MM.1S (cell line): ENCODE results near the gene STK32B.

Experiments
- EZH2 ChIP-seq: fragments of 300-600 bp; sonication (generic); optimal IDR thresholded peaks from 2 replicates; pipeline ENCODE3; 2017; ENCODE audit warnings: low read depth, mild to moderate bottlenecking, antibody characterized with exemption, low read length, mixed read lengths
- EZH2phosphoT487 ChIP-seq: fragments of 300-600 bp; sonication (generic); IDR thresholded peaks from 2 replicates; pipeline ENCODE4 v1.6.1; 2018; ENCODE audit warnings: antibody characterized with exemption, low read length
- TF ChIP-seq, protein P1 (sequence below): fragments of 300-600 bp; sonication (generic); IDR thresholded peaks from 2 replicates; pipeline ENCODE4 v1.5.1; 2016; ENCODE audit warnings: antibody characterized with exemption, low read length, mixed read lengths

DNA sequence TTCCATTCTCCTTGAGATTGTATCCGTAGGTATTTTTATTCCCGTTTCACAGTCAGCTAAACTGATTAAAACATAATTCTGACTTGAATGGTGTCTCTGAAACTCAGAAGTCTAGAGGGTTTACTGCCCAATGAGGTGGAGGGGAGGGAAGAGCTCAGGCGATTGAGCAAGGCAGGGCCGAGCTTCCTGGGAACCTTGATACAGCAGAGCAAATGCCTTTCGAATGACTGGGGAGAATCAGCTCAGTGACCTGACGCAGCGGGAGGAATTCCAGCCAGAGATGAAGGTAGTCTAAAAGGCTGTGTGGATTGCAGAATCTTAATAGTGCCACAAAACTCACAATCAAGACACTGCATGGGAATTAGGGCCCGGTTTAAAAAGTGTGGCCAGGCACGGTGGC lies 423.5 kb downstream of the STK32B start:
- TF ChIP-seq, protein P1, sequence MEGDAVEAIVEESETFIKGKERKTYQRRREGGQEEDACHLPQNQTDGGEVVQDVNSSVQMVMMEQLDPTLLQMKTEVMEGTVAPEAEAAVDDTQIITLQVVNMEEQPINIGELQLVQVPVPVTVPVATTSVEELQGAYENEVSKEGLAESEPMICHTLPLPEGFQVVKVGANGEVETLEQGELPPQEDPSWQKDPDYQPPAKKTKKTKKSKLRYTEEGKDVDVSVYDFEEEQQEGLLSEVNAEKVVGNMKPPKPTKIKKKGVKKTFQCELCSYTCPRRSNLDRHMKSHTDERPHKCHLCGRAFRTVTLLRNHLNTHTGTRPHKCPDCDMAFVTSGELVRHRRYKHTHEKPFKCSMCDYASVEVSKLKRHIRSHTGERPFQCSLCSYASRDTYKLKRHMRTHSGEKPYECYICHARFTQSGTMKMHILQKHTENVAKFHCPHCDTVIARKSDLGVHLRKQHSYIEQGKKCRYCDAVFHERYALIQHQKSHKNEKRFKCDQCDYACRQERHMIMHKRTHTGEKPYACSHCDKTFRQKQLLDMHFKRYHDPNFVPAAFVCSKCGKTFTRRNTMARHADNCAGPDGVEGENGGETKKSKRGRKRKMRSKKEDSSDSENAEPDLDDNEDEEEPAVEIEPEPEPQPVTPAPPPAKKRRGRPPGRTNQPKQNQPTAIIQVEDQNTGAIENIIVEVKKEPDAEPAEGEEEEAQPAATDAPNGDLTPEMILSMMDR, result no peak
- TF ChIP-seq EZH2 (no peak), EZH2phosphoT487 (no peak)
